D341Med (cell line): Measurements from ENCODE around the gene MXD4.

Source experiments
- DNase-seq: peaks from one replicate; pipeline ENCODE4 v3.0.0; 2012; ENCODE audit warnings: low spot score

MXD4 gene

DNA sequence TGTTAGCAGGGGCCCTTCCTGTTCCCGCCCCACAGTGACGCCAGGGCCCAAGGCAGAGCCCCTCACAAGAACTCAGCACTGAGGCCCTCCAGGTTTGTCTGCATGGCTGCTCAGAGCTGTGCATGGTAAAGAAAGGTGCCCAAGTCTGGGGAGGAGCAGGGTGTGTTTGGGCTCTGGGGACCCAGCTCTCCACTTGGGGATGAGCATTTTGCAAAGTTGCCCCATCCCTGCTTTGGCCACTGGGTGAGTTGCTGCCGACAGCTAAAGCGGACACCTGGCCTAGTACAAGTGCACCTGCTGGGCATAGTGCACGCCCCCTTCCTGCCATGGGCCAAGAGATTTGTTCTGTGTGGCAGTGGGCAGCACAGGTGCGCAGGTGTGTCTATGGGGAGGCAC is 2.0 kb upstream of the MXD4 start:
- no peak for DNase-seq

- DNase-seq, result no peak
Measured at GRCh38 chr4:2262944-2263250, 988 bp upstream of the MXD4 start.

DNA sequence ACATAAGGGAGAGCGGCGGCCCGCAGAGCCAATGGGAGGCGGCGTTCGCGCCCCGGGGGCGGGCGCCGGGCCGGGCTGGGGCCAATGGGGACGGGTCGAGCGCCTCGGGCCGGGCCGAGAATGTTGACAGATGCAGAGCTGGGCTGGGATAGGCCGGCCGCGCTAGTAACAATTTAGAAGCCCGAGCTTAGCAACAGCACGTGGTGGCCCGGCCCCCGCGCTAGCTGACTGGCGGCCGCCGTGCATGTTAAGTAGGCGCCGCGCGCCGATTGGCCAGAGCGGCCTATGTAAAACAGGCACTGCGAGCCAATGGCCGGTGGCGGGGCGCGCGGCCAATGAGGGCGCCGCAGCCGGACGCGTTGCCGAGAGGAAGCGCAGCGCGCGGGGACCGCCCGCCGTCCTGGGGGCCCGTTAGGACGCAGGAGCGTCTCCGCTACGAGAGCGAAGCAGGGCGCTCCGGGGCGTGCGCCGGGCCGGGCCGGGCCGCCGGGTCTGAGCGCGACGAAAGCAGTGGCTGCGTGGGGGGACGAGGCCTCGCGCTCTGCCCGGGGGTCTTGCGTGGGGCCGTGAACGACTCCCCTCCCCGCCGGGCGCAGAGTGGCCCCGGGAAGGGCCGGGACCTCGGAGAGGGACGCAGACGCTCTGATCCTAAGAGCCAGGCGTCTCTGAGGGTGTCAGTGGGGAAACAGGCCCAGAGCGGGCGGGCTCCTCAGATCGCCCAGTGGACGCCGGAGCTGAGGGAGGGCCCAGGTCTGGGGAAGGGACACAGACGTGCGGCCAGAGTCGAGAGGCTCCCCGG is 435 bp upstream of the MXD4 start:
- DNase-seq, result peak; percentile 99

DNA sequence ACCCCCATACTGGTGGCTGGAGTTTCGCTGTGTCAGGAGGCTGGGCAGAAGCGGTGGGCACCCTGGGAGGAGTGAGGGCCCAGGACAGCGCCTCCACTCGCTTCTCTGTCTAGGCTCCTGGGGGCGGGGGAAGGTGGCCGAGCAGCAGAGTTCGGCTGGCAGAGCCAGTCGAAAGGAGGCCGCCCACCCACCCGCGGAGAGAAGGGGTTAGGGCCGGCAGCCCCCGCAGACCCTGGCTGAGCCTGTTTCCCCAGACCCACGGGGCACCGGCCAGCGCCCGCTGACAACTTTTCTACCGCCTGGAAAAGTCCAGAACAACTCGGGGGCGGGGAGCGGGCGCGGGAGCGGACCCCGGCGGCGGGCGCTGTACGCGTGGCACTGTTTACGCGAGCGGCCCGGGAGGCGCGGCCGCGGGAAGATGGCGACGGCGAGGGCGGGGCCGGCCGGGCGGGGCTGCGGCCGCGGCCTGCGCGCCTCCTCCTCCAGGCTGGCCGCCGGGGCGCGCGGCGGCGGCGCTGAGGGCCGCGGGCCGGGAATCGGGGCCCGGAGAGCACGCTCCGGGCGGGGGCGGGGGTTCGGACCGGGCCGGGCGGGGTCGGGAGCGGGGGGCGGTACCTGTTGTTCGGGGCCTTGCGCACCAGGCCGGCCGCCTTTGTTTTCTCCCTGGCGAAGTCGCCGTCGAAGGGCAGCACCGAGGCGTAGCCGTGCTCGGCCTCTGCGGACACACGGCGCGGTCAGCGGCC is 628 bp downstream of the MXD4 start:
- DNase-seq, result peak; percentile 91

DNA sequence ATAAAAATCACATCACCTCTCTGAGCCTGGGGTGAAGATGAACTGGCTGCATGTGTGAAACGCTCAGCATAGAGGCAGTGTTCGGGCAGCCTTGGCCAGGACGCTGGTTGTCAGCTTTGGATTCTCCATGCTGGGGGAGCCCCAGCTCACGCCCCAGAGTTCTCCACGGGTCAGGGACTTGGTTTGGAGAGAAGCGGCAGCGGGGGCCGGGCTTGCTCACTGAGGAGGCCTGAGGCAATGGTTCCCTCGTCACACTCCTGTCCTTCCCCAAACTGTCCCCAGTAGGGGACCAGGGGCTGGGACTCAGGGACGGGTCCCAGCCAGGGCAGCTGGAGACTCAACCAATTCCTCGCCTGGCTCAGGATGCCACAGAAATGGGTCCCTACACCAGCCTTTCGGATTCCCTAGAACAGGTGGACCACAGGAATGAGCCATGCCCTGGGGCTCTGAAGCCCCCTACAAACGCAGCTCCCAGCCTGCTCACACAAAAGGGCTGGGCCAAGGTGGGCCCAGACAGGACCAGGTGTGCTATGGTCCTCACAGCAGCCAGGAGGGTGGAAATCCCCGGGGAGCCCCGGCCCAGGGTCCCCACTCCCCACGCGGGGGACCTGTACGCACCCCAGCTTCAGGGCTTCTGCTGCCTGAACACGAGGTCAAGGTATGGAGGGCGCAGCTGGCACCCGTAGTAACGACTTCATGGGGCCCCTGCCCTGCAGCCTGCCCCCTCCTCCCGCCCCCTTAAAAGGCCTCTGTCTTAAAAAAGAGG is 1.4 kb downstream of the MXD4 start:
- DNase-seq, result no peak

DNA sequence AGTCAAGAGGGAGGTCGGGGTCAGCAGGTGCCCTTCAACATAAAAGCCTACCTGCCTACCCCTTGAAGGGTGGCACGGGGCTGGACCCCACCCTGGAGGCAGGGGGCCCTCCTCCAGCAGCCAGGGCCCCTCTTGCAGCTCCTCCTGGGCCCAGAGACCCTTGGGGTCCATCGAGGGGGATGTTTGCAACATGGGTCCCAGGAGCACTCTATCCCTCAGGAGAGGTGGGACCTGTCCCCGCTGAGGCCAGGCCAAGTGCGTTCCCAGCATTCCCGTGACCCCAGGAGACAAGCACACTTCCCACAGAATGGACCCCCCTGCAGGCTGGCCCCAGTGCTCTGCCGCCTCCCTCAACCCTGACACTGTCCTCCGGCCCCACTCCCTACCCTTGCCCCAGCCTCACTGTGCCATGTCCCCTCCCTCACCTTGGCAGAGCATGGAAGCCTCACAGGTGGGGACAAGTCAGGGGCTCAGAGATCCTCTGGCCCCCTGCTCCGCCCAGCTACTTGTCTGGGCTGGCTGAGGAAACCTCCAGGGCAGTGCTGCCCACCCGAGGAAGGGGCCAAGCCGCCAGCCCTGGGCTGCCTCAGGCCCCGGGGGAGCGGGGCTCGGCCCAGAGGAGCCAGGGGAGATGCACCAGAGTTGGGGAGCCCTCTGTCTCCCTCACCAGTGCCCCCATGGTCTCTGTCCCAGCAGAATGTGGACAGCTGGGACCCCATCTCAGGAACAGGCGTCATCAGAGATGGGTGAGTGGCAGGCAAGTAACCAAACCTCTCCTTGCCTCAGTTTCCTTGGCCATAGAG is 2.2 kb downstream of the MXD4 start:
- no peak for DNase-seq

DNA sequence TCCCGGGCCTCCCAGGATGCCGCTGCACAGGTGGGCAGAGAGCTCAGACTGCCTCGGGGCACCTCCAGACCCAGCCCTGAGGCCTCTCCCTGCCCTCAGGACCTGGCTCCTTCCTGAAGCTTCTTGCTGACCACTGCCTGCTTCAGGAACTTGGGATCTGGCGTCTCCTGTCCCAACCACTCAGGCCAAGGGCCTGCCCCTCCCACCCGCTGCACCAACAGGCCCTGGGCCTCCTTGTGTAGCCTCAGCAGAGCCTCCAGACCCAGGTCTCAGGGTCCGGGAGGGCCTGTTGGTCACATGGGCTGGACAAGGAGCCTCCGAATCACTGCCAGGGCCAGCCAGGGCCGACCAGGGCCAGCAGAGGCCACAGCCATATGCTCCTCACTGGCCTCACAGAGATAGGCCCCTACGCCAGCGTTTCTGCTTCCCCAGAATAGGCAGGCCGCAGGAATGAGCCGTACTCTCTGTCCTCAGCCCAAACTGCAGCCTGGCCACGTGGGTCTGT is 2.8 kb downstream of the MXD4 start:
- no peak for DNase-seq

DNA sequence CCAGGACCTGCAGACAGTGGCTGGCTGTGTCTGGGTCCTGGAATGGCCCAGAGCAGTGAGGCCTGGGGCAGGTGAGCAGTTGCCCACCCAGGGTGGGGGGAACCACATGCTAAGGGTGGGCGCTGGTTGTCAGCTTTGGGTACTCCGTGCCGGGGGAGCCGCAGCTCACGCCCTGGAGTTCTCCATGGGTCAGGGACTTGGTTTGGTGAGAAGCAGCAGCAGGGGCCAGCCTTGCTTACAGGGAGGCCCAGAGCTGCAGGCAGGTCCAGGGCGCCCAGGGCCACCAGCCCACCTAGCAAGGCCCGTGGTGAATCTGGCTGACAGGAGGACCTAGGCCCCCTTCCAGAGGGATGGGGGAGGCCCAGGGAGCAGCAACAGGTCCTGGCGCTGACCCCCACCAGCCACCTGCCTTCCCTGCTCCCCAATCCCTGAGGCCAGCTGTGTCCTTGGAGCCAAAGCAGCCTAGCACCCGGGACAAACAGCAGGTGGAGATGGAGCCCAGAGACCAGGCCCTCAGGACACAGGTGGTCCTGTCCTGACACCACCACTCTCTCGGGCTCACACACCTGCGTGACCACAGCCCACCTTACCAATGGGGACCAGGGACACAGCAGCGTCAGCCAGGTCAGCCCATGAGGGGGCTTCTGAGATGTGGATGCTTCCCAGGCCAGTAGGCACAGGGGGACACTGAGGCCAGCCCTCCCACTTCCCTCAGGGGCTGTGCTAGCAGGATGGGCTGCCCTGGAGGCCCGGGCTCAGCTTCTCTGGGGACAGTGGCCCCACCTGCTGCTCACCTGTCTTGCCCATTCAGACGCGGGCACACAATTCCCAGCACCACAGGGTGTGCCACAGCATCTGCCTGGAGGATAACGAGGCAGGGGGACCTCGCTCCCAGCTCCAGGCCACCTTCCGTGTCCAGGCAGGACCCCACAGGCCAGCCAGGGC is 3.5 kb downstream of the MXD4 start:
- no peak for DNase-seq

DNA sequence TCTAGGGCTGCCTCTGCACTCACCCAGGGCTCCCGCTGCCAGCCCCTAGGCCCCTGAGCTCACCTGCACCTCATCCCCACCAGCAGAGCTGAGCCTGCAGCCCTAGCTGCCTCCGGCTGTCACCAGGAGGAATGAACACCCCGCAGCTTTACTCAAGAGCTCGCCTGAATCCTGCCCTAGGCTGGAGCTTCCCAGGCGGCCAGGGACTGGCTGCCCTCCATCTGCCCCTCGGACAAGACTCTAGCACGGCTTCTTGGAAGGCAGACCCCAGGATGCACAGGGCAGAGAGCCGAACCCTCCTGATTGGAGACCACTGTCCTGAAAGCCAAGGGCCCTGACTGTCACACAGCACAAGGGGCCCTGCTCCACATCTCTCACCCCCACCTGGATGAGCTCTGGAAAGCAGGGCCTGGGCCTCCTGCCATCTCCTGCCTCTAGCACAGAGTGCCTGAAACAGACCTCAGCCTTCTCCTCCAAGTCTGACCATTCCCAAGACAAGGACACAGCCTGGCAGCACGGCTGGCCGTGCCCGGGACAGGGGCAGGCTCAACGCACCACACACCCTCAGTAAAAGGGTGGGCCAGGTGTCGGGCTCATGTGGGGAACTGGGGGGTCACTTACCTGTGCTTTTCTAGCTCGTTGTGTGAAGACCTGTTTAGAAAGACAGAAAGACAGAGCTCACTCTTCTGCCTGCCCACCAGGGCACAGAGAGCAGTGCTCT is 4.4 kb downstream of the MXD4 start:
- peak; percentile 11 for DNase-seq

DNA sequence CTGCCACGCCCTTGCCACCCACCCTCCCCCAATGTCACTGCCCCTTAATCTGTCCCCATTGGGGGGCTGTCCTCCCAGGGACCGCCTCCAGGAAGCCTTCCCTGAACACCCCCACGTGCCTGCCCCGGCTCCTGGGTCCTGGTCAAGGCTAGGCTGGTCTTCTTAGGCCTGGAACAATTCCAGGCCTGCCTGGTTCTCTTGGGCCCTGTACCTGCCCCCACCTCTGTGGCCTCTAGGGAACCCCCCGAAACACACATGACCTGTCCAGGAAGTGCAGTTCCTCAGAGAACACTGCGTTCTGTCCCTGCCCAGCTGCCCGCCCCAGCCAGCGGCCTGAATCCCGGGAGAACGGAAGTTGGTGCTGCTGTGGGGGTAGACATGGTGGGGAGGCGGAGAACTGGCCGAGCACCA is 5.1 kb downstream of the MXD4 start:
- DNase-seq, result peak; percentile 16

DNA sequence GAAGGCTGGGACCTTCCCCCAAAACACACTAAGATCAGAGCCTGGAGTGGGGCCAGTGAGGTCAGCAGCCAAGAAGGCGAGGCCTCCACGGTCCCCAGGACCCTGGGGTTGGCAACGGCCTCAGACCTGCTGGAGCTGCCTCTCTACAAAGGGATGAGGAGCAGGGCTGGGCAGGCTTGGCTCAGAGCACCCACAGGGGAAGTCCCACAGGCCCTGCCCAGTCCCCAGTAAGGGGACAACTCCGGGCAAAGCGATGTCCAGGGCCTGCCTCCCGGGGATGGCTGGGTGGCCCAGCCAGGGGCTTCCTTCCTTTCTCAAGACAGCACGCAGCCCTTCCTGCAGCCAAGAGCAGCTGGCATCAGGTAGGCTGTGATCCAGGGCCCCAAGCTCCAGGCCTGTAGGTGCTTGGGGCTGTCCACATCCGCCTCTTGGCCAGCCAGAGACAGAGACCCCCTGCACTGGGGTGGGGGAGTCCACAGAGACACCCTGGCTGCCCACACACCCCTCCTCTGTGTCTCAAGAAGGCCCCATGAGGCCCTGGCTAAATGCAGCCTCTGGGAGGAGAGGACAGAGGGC is 5.7 kb downstream of the MXD4 start:
- peak; percentile 14 for DNase-seq

GRCh38 chr4:2255501-2256155 is 6.3 kb downstream of the MXD4 start:
- peak; percentile 23 for DNase-seq

DNA sequence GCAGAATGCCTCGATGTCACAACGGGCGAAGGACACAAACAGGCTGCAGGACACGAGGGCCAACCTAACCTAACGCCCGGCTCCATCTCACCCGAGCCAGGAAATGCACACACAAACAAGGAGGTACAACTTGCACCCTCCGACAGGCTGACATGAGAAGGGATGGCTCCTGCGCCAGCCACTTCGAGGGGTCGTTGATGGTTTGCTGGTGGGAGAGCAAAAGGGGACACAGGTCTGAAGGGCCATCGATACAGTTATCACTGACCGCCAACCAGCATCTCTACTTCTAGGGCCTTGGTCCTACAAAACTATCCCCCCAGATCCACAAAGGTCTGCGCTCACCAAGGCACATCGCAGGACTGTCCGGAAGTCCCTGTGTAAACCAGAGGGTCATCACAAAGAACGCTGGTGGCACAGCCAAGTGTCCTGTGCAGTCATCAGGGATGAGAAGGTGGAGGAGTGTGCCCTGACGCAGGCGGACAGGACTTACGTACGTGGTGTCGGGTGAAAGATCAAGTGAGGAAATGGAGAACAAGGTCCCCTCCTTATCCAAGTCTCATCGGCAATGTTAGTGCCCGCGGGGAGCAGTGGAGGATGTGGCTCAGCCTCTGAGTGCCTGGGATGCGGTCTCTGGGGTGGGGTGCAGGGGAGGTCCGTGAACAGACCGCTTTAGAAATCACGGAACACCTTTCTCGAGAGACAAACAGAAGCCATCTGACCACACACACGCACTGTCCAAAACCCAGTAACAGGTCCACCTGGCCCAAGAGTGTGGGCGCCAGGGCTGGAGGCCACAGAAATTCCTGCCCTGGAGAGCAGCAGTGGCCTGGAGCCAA is 7.0 kb downstream of the MXD4 start:
- peak; percentile 12 for DNase-seq

DNA sequence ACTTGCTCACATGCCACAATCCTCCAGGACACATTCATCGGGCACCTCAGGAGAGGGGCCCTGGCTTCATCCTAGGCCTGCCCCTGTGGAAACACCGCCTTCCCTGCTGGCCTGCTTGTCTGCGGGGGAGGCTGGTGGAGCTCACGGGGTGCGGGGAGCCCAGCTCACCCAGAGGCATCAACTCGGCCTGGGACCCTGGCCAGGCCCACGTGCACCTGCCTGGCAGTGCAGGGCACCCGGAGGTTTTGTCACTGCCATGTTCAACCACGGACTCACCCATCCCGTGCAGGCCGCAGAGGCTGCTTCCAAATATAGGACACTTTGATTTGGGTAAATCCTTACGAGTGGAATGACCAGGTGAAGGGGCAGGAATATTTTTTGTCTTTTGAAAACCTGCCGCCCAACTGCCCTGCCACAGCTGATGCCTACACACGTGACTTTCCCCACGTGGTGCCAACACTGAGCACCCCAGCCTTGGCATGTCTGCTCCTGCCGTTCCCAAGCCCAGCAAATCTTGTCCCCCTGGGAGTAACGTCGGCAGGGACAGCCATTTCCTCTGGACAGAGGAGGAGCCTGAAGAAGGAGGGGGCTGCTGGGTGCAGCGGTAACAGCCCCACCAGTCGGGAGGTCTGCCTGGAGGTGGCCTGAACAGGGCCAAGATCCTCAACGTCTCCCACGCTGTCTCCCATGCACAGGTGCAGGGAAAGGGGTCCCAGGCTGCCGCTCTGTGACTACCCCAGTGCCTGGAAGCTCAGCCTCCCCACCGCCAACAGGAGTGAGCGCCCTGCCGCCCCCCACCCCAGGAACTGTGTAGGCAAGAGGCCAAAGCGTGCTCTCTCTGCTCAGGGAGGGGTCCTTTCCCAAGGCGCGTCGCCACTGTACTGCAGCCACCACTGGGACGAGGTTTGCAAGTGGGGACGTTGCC is 8.5 kb downstream of the MXD4 start:
- DNase-seq, result peak; percentile 22

- DNase-seq, result no peak
Measured at GRCh38 chr4:2252530-2253091, 9.3 kb downstream of the MXD4 start.

DNA sequence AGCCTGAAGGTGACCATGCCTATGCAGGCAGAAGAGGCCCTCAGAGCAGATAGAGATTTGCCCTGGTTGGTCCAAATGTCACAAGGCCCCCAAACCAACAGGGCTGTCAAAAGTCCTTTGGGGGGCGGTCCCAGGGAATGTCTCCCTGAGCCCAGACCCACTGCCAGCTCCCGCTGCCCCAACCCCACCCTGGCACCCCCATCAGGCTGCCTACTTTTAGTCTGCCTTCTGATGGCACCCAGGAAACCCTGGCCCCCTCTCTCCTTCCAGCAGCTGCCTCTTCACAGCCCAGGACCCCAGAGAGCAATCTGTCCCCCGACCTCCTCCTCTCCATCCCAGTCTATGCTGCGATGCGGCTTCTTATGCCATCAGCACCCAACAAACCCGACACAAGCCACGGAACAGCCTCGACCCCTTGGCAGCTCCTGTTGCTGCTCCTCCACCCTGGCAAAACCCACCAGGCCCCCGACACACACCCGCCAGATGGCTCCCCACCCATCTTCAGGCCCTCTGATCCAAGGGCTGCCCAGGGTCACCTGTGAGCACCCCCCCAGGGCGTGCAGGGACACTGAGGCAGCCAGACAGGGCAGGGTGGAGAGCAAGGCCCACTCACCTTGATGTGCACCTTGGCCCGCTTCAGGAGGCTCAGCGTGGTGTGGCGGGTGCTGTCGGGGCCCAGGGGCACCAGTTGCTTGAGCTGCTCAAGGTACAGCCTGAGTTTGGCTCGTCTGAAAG is 9.9 kb downstream of the MXD4 start:
- peak; percentile 29 for DNase-seq
